Gastroesophageal sphincter (tissue), 4 donors: ENCODE measurements around the gene OTP. TPM values are rescaled to one million over a fixed set of nuclear protein-coding genes. Genes with fewer than 3 reads are reported as not detected.

Source experiments
- ATAC-seq: fragments of 150-250 bp; one replicate; pipeline ENCODE4 v1.9.1; 2016; ENCODE audit warnings: mild to moderate bottlenecking, moderate library complexity
- H3K27ac ChIP-seq, 4 donors: fragments of 200-600 bp; sonication (generic) in 3 of 4; 1 replicate in 3 of 4; 2 replicates in 1 of 4; pipeline ENCODE4 v1.5.1; 2016 to 2019
- H3K27me3 ChIP-seq: fragments of 200-600 bp; sonication (generic); one replicate; pipeline ENCODE4 v1.5.1; 2019
- H3K36me3 ChIP-seq, 2 donors: fragments of 200-600 bp; sonication (generic); one replicate each; pipeline ENCODE4 v1.5.1; 2019; ENCODE audit warnings: control low read depth in 1 of 2
- H3K4me1 ChIP-seq, 3 donors: fragments of 200-600 bp; sonication (generic); 1 replicate in 2 of 3; 2 replicates in 1 of 3; pipeline ENCODE4 v1.5.1; 2016 to 2019; ENCODE audit warnings: control low read depth in 2 of 3
- H3K4me3 ChIP-seq, 2 donors: fragments of 200-600 bp; sonication (generic); one replicate each; pipeline ENCODE4 v1.5.1; 2019; ENCODE audit warnings: mild to moderate bottlenecking in 1 of 2, moderate library complexity in 1 of 2
- H3K9me3 ChIP-seq, 3 donors: fragments of 200-600 bp; sonication (generic); one replicate each; pipeline ENCODE4 v1.5.1; 2017 to 2019; ENCODE audit warnings: control low read depth in 2 of 3
- EP300 ChIP-seq: sonication (generic); formaldehyde crosslinking; IDR thresholded peaks from one replicate; pipeline ENCODE4 v1.6.1; 2017; ENCODE audit warnings: antibody characterized with exemption, mild to moderate bottlenecking
- POLR2A ChIP-seq, 2 donors: fragments of 450-650 bp; IDR thresholded peaks; one replicate each; pipeline ENCODE4 v1.6.1; 2017; ENCODE audit warnings: antibody characterized with exemption in 2 of 2, mild to moderate bottlenecking in 2 of 2, moderate library complexity in 1 of 2
- POLR2AphosphoS5 ChIP-seq: sonication (generic); formaldehyde crosslinking; IDR thresholded peaks from one replicate; pipeline ENCODE4 v1.6.1; 2017; ENCODE audit warnings: antibody characterized with exemption
- WGBS, 2 donors: methylation state at CpG; one replicate each; pipeline ENCODE4 v1.1.5; 2018; ENCODE audit warnings: low coverage in 1 of 2; 5-methylcytosine and 5-hydroxymethylcytosine counted together
- total RNA-seq, 4 donors: library from RNA; depleted of rRNA; stranded (reverse); fragments of >200 nt; gene quantifications; one replicate each; pipeline ENCODE4 v1.1.0, GENCODE V29; 2016
- TF ChIP-seq, protein P1 (sequence below), 4 experiments: fragments of 200-600 bp in 2 of 4; fragments of 450-650 bp in 2 of 4; sonication (generic) in 1 of 4; IDR thresholded peaks; one replicate each; pipeline ENCODE4 v1.5.1; 2017 to 2019; ENCODE audit warnings: antibody characterized with exemption in 4 of 4, mild to moderate bottlenecking in 2 of 4, moderate library complexity in 2 of 4

The OTP gene
- total RNA-seq, 4 donors from 2014 or later: 0.50 TPM; not detected in 3

DNA sequence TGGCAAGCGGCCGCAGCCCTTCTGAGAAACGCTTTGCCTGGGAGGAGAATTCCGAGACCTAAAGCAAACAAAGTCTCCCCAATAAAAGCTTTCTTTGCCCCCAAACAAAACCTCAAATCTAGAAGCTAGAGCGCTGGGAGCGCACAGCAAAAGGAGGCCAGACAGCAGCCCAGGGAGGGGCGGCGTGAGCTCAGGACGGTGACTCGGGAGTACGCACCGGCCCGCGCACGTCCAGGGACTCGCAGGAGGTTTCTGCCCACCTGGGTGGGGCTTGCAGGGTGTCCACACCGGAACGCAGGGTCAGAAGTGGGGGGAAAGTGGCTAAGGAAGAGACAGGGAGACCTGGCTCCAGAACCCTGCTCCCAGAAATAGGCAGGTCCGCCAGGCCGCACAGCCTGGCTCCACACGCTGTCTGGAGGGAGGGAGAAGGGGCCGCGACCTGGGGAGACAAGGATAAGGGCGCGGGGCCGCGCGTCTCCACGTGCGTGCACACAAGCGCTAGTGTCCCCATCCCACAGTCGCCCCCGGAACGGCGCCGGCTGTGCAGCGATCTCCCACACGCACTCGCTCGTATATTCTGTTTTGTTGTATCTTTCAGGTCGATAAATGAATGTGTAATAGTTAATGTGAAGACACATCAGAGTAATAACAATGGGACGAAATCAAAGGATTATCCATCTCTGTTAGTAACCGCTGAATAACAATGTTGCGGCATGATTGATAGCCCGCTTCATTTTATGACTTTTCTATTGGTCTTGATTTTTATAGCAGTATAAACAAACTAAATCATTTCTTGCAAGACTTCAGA is 2.3 kb upstream of the OTP start:
- WGBS, 2 donors: 6 to 14% methylated on average over 23 to 26 of the region's 45 CpGs
- peaks cover 100% of the 10 kb centered on the region for H3K27me3 ChIP-seq
- no peaks in the 10 kb centered on the region for H3K9me3 ChIP-seq
- H3K4me1 ChIP-seq: peaks cover 0 to 77% (median 25%) of the 10 kb centered on the region in 3 donors
- no peak for ATAC-seq
- TF ChIP-seq POLR2AphosphoS5 (no peak), EP300 (no peak), POLR2A (IDR thresholded peaks at IDR 0.05) (no peak)
- TF ChIP-seq, protein P1, sequence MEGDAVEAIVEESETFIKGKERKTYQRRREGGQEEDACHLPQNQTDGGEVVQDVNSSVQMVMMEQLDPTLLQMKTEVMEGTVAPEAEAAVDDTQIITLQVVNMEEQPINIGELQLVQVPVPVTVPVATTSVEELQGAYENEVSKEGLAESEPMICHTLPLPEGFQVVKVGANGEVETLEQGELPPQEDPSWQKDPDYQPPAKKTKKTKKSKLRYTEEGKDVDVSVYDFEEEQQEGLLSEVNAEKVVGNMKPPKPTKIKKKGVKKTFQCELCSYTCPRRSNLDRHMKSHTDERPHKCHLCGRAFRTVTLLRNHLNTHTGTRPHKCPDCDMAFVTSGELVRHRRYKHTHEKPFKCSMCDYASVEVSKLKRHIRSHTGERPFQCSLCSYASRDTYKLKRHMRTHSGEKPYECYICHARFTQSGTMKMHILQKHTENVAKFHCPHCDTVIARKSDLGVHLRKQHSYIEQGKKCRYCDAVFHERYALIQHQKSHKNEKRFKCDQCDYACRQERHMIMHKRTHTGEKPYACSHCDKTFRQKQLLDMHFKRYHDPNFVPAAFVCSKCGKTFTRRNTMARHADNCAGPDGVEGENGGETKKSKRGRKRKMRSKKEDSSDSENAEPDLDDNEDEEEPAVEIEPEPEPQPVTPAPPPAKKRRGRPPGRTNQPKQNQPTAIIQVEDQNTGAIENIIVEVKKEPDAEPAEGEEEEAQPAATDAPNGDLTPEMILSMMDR (IDR thresholded peaks at IDR 0.05): no peak
- no peak overlapping the region for H3K27ac ChIP-seq
- H3K4me3 ChIP-seq: no peak overlapping the region
- no peaks in the 10 kb centered on the region for H3K36me3 ChIP-seq

DNA sequence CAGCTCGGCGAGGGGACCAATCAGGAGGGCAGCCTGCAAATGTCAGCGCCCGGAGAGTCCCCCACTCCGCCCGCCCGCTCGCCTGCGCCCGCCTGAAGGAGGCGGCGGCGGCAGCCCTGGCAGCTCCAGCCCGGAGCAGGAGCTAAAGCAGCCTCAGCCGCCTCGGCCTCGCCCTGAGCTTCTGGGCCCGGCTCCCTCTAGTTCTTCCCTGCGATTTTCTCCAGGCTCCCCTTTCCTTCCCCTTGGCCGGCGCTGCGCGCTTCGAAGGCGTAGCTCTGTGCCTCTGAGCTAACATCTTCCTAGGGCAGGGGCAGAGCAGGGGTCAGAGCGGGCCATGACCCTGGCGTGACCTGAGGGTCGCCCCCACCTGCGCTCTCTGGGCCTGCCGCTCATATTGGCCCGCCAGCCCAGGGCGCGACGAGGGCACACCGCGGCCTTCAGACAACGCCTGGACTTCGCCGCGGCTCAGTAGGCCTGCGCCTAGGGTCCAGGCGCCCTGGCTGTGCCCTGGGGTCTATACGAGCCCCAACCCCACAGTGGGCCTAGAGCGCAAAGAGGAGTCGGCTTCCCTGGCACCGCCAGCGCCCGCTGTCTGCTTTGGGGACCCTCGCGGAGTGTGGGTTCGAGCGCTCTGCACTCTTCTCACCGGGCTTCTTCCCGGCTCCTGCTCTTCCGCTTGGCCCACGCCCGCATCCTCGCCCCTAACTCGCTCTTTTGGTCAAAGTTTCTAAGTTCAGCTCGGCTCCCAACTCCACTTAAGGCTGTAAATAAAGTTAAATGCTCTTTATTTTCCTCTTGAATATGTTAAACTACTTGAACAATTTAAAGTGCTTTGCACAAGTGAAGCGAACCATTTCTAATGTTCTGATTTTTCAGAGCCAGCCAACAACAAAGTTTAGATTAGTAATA is 504 bp upstream of the OTP start:
- no peak overlapping the region for H3K4me3 ChIP-seq
- peaks cover 100% of the 10 kb centered on the region for H3K27me3 ChIP-seq
- 21 to 25% methylated on average over 4 to 6 of the region's 61 CpGs for WGBS, 2 donors
- peaks cover 0 to 59% (median 18%) of the 10 kb centered on the region in 3 donors for H3K4me1 ChIP-seq
- no peak overlapping the region for H3K27ac ChIP-seq
- no peaks in the 10 kb centered on the region for H3K36me3 ChIP-seq
- H3K9me3 ChIP-seq: no peaks in the 10 kb centered on the region
- TF ChIP-seq EP300: no peak
- TF ChIP-seq POLR2AphosphoS5: no peak
- no peak for TF ChIP-seq POLR2A (IDR thresholded peaks at IDR 0.05)
- TF ChIP-seq, protein P1 (IDR thresholded peaks at IDR 0.05): no peak
- ATAC-seq: peak; percentile 7

DNA sequence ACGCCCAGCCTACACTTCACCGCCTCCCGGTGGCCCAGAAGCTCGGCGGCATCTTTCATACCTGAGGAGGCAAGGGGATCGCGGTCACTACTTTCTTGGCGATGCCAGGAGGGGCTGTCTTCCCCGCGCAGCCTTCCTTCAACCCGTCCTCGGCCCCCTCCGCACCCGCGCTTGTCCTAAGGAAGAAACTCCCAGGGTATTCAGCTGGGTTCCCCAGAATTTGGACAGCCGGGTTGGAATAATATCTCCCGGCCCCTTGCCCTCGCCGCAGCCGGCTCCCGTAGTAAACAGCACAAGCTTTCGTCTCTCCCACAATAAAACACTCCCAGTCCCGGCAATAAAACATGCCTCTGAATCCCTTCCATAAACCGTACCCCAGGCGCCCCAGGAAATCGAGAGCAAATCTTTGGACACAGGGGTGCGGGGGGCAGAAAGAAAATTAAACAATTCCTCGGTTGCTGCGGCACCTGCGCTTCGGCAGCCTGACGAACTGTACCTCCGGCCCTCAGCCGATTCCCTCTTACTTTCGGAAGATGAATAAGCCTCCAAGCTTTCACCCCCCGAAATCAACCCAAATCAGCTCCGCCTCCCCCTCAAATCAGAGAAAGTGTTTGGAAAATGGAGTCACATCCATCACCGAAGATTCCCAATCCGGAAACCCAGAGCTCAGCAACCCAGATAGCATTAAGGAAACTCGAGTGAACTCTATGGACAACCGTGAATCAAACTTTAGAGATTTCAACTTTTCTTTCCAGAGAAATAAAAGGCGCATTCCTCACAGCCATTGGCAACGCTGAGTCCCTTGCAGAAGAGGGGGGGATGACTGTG is 1.1 kb downstream of the OTP start:
- TF ChIP-seq POLR2AphosphoS5: no peak
- TF ChIP-seq EP300: no peak
- TF ChIP-seq, protein P1 (IDR thresholded peaks at IDR 0.05): no peak
- TF ChIP-seq POLR2A (IDR thresholded peaks at IDR 0.05): no peak
- 6% methylated on average over 19 to 20 of the region's 43 CpGs for WGBS, 2 donors
- Histone ChIP-seq H3K27ac (no peak overlapping the region), H3K9me3 (no peaks in the 10 kb centered on the region), H3K4me3 (no peak overlapping the region), H3K4me1 (peaks cover 0 to 50% (median 18%) of the 10 kb centered on the region in 3 donors), H3K36me3 (no peaks in the 10 kb centered on the region), H3K27me3 (peaks cover 100% of the 10 kb centered on the region)
- no peak for ATAC-seq

DNA sequence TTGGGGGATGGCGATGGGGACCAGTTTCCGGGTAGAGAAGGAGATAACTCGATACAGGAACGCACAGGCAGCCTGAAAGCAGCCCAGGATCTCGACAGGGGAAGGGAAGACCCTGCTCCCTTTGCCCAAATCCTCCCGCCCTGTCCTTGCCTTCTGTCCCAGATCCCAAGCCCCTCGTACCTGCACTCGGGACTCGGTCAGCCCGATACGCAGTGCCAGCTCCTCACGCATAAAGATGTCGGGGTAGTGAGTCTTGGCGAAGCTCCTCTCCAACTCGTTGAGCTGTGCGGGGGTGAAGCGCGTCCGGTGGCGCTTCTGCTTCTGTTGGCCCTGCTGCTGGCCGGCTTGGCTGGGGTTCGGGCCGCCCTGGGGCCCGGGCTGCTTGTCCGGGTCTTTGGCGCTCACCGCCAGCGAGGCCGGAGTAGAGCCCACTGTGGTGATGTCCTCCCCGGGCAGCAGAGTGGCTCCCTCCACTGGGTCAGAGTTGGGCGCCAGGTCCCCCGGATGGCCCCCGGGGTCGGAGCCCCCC is 1.8 kb downstream of the OTP start:
- peaks cover 100% of the 10 kb centered on the region for H3K27me3 ChIP-seq
- no peaks in the 10 kb centered on the region for H3K9me3 ChIP-seq
- peaks cover 0 to 50% (median 18%) of the 10 kb centered on the region in 3 donors for H3K4me1 ChIP-seq
- peak; percentile 34 for ATAC-seq
- H3K4me3 ChIP-seq: no peak overlapping the region
- 0% methylated on average over 1 of the region's 34 CpGs; no CpG with 5 or more reads in 1 of the 2 donors for WGBS, 2 donors
- H3K36me3 ChIP-seq: no peaks in the 10 kb centered on the region
- no peak for TF ChIP-seq POLR2A (IDR thresholded peaks at IDR 0.05)
- TF ChIP-seq EP300: no peak
- TF ChIP-seq POLR2AphosphoS5: no peak
- TF ChIP-seq, protein P1 (IDR thresholded peaks at IDR 0.05): no peak
- no peak overlapping the region for H3K27ac ChIP-seq
